HG02970 (cell line): ENCODE data around the gene GALNT16.

Source experiments
- ATAC-seq: cut with Tn5 transposase; IDR thresholded peaks from one replicate; pipeline ENCODE4 v1.9.1; 2021; ENCODE audit warnings: mild to moderate bottlenecking, moderate library complexity, moderate number of reproducible peaks; ENCODE audit not compliant: unreplicated experiment, low FRiP score

The GALNT16 gene

GRCh38 chr14:69315301-69315700 is 55.3 kb downstream of the GALNT16 start:
- no peak for ATAC-seq

- no peak for ATAC-seq
Observed at GRCh38 chr14:69316449-69317101, 56.6 kb downstream of the GALNT16 start.

GRCh38 chr14:69317102-69317755 is 57.3 kb downstream of the GALNT16 start:
- no peak for ATAC-seq

- ATAC-seq = no peak
Observed at GRCh38 chr14:69317780-69318179, 57.8 kb downstream of the GALNT16 start.

GRCh38 chr14:69318241-69318640 is 58.3 kb downstream of the GALNT16 start:
- no peak for ATAC-seq

GRCh38 chr14:69318901-69319475 is 59.0 kb downstream of the GALNT16 start:
- no peak for ATAC-seq

GRCh38 chr14:69319911-69320310 is 60.0 kb downstream of the GALNT16 start:
- ATAC-seq = no peak

GRCh38 chr14:69320581-69321365 is 60.8 kb downstream of the GALNT16 start:
- ATAC-seq = no peak

GRCh38 chr14:69321601-69322330 is 61.8 kb downstream of the GALNT16 start:
- ATAC-seq = no peak

GRCh38 chr14:69323266-69323998 is 63.5 kb downstream of the GALNT16 start:
- ATAC-seq = no peak

GRCh38 chr14:69323999-69324282 is 64.0 kb downstream of the GALNT16 start:
- ATAC-seq = no peak

- ATAC-seq = no peak
Observed at GRCh38 chr14:69324341-69324931, 64.5 kb downstream of the GALNT16 start.

GRCh38 chr14:69325086-69325485 is 65.1 kb downstream of the GALNT16 start:
- no peak for ATAC-seq

GRCh38 chr14:69325646-69326265 is 65.8 kb downstream of the GALNT16 start:
- ATAC-seq = no peak

GRCh38 chr14:69326611-69327010 is 66.7 kb downstream of the GALNT16 start:
- ATAC-seq = no peak

GRCh38 chr14:69327507-69327906 is 67.5 kb downstream of the GALNT16 start:
- ATAC-seq = no peak

- ATAC-seq = no peak
Observed at GRCh38 chr14:69328317-69328716, 68.4 kb downstream of the GALNT16 start.

- no peak for ATAC-seq
Observed at GRCh38 chr14:69328765-69329164, 68.8 kb downstream of the GALNT16 start.

GRCh38 chr14:69331206-69331605 is 71.2 kb downstream of the GALNT16 start:
- ATAC-seq = no peak
